GM12878 (cell line): ENCODE measurements around the gene SLC25A43. TPM values are rescaled to one million over a fixed set of nuclear protein-coding genes. Genes with fewer than 3 reads are reported as not detected.

ENCODE experiments used
- BHLHE40 ChIP-seq, 2 experiments: fragments of 450-650 bp in 1 of 2; IDR thresholded peaks; 2 replicates each; pipeline ENCODE4 v1.6.1; 2011 to 2017; ENCODE audit warnings: low read depth in 2 of 2, borderline replicate concordance in 1 of 2, improper control_type of control experiment in 1 of 2, low read length in 1 of 2, mild to moderate bottlenecking in 1 of 2
- NFYB ChIP-seq: IDR thresholded peaks from 2 replicates; pipeline ENCODE4 v1.6.1; 2011; ENCODE audit warnings: low read depth, mild to moderate bottlenecking, low read length, improper control_type of control experiment, moderate library complexity; ENCODE audit not compliant: insufficient read depth
- PAX5 ChIP-seq: IDR thresholded peaks from 2 replicates; pipeline ENCODE4 v1.6.1; 2011; ENCODE audit warnings: low read depth, low read length, borderline replicate concordance
- PML ChIP-seq: IDR thresholded peaks from 2 replicates; pipeline ENCODE4 v1.6.1; 2012; ENCODE audit warnings: low read length, inconsistent platforms
- POLR2AphosphoS5 ChIP-seq: IDR thresholded peaks from 2 replicates; pipeline ENCODE4 v1.6.1; 2011; ENCODE audit warnings: mild to moderate bottlenecking, low read length, inconsistent platforms
- RB1 ChIP-seq: fragments of 450-650 bp; formaldehyde crosslinking; IDR thresholded peaks from 2 replicates; pipeline ENCODE4 v1.6.1; 2017; ENCODE audit warnings: mild to moderate bottlenecking, borderline replicate concordance
- SMAD5 ChIP-seq: IDR thresholded peaks from 2 replicates; pipeline ENCODE4 v1.6.1; 2016; ENCODE audit warnings: antibody characterized with exemption, low read depth
- TCF12 ChIP-seq: IDR thresholded peaks from 2 replicates; pipeline ENCODE4 v1.6.1; 2011; ENCODE audit warnings: low read depth, mild to moderate bottlenecking, low read length
- USF1 ChIP-seq: IDR thresholded peaks from 2 replicates; pipeline ENCODE4 v1.6.1; 2011; ENCODE audit warnings: borderline replicate concordance, low read depth, mild to moderate bottlenecking, moderate library complexity, mixed read lengths, low read length; ENCODE audit not compliant: insufficient read depth; ENCODE audit errors: extremely low read length
- YBX1 ChIP-seq: fragments of 450-650 bp; IDR thresholded peaks from 2 replicates; pipeline ENCODE4 v1.6.1; 2016; ENCODE audit warnings: antibody characterized with exemption
- YY1 ChIP-seq: IDR thresholded peaks from 2 replicates; pipeline ENCODE4 v1.6.1; 2011; ENCODE audit warnings: low read depth, mild to moderate bottlenecking, low read length
- ZBTB4 ChIP-seq: fragments of 450-650 bp; formaldehyde crosslinking; IDR thresholded peaks from 2 replicates; pipeline ENCODE4 v1.4.0; 2022; ENCODE audit warnings: mild to moderate bottlenecking, moderate library complexity
- ZNF592 ChIP-seq: fragments of 450-650 bp; IDR thresholded peaks from 2 replicates; pipeline ENCODE4 v1.6.1; 2017; ENCODE audit warnings: mild to moderate bottlenecking, moderate library complexity
- polyA plus RNA-seq, 11 experiments: library from polyadenylated mRNA; depleted of rRNA in 4 of 11; unstranded in 6 of 11; stranded (reverse) in 5 of 11; fragments of >200 nt; fragmentation: Nextera tagmentation in 4 of 11; fragmentation: Illumina TruSeq in 1 of 11; extraction: Ambion mirVana in 4 of 11; extraction: Trizol in 1 of 11; gene quantifications; 1 replicate in 1 of 11; 2 replicates in 10 of 11; pipeline versions ENCODE4 v1.2.1 to v1.2.3, GENCODE V29; 2011 to 2016; ENCODE audit warnings: inconsistent platforms in 2 of 11, missing spikeins in 2 of 11, low read depth in 1 of 11
- total RNA-seq, 4 experiments: library from RNA; depleted of rRNA in 3 of 4; stranded (reverse); fragments of >200 nt in 3 of 4; fragmentation: Illumina TruSeq in 1 of 4; extraction: Trizol in 1 of 4; gene quantifications; 2 replicates each; pipeline versions ENCODE4 v1.2.1 to v1.2.3, GENCODE V29; 2013 to 2021

The SLC25A43 gene
- total and polyA plus RNA-seq, 10 of the 15 experiments (the other 5 are each of a cell fraction or from before 2014, with no cell fraction given): 2.5 to 13.5 (median 6.8) TPM

GRCh38 chrX:119467842-119468550, 68.9 kb downstream of the SLC25A43 start, which contains the start of gene SLC25A5 (continued):
- TF ChIP-seq ZBTB4 (CRISPR knock-in tag) (no peak), YY1 (peak; percentile 88), NFYB (0 out of 2 replicates have a peak, but pooled peaks have one; percentile 34), BHLHE40 (IDR thresholded peaks at IDR 0.05; ENCODE audit: borderline replicate concordance in 1 of 2, low read depth in 2 of 2, low read length in 1 of 2) (peak; percentile 90 to 97), ZNF592 (no peak), PAX5 (no peak), TCF12 (peak; percentile 33; the same call in 1 of the 2 replicates), POLR2AphosphoS5 (peak; percentile 97), USF1 (peak; percentile 55), PML (peak; percentile 94), SMAD5 (peak; percentile 91), YBX1 (no peak), RB1 (0 out of 2 replicates have a peak, but pooled peaks have one; percentile 56)
- TF ChIP-seq, all 136 proteins: peak for 18
